ENCODE results near the gene SUSD1.

GRCh38 chr9:112170968-112171367, 4.1 kb downstream of the SUSD1 start:
- TF ChIP-seq, protein P1, sequence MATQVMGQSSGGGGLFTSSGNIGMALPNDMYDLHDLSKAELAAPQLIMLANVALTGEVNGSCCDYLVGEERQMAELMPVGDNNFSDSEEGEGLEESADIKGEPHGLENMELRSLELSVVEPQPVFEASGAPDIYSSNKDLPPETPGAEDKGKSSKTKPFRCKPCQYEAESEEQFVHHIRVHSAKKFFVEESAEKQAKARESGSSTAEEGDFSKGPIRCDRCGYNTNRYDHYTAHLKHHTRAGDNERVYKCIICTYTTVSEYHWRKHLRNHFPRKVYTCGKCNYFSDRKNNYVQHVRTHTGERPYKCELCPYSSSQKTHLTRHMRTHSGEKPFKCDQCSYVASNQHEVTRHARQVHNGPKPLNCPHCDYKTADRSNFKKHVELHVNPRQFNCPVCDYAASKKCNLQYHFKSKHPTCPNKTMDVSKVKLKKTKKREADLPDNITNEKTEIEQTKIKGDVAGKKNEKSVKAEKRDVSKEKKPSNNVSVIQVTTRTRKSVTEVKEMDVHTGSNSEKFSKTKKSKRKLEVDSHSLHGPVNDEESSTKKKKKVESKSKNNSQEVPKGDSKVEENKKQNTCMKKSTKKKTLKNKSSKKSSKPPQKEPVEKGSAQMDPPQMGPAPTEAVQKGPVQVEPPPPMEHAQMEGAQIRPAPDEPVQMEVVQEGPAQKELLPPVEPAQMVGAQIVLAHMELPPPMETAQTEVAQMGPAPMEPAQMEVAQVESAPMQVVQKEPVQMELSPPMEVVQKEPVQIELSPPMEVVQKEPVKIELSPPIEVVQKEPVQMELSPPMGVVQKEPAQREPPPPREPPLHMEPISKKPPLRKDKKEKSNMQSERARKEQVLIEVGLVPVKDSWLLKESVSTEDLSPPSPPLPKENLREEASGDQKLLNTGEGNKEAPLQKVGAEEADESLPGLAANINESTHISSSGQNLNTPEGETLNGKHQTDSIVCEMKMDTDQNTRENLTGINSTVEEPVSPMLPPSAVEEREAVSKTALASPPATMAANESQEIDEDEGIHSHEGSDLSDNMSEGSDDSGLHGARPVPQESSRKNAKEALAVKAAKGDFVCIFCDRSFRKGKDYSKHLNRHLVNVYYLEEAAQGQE (IDR thresholded peaks at IDR 0.05; ENCODE audit: insufficient read depth in 1 of 2, low read depth in 2 of 2, low read length in 2 of 2) = no peak
- TF ChIP-seq POLR2AphosphoS5 (IDR thresholded peaks at IDR 0.05; ENCODE audit: low read depth, low read length) (no peak), SIN3A (IDR thresholded peaks at IDR 0.05; ENCODE audit: borderline replicate concordance, insufficient read depth, low read length) (no peak)

Measured in PFSK-1 (cell line).